HG03175 (cell line): ENCODE data around the gene NUDT1.

Experiments
- ATAC-seq: cut with Tn5 transposase; IDR thresholded peaks from one replicate; pipeline ENCODE4 v1.9.1; 2021; ENCODE audit warnings: mild to moderate bottlenecking, moderate library complexity; ENCODE audit not compliant: unreplicated experiment

Gene NUDT1

DNA sequence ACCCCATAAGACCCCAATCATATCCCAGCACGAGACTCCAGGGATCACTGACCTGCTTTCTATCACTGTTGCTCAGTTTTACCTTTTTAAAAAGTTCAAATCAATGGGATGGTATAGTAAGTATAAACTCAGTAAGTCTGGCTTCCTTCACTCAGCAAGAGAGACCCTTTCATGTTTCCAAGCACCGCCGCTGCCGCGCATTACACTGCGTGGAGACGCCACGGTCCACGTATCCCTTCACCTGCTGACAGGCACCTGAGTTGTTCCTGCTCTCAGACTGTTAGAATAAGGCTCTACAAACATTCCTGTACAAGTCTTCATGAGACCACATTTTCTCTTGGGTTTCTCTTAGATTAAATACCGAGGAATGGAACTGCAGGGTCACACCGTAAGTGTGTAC, 37.6 kb upstream of the NUDT1 start:
- ATAC-seq: no peak

DNA sequence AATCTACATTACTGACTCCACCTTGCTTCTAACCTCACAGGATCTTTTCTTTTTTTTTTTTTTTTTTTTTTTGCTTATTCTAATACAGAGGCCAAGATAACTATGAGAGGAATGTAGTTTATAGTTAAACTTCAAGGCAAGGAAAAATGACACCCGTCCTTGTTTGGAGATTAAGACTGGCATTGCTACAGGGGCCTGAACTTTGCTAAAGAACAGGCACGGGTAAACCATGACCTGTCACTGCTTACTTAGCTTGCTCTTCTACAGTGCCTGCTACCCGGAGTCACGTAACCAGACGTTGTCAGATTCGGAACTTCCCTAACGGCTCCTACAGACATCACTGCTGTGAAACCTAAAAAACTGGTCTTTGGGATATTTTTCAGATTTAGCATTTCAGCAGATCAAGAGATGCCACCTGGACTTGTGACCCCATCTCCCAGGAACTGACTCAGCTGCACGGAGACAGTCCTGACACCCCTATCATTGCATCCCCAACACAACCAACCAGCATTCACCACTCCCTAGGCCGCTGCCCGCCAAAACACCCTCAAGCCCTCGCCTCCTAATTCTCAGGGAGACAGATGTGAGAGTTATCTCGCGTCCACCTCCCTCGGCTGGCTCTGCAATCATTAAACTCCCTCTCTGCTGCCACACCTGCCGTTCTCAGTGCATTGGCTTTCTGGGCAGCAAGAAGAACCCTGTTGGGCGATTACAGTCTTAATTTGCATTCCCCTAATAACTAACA, 36.8 kb upstream of the NUDT1 start:
- ATAC-seq: no peak

GRCh38 chr7:2208712-2209111, 33.3 kb upstream of the NUDT1 start:
- ATAC-seq: no peak

DNA sequence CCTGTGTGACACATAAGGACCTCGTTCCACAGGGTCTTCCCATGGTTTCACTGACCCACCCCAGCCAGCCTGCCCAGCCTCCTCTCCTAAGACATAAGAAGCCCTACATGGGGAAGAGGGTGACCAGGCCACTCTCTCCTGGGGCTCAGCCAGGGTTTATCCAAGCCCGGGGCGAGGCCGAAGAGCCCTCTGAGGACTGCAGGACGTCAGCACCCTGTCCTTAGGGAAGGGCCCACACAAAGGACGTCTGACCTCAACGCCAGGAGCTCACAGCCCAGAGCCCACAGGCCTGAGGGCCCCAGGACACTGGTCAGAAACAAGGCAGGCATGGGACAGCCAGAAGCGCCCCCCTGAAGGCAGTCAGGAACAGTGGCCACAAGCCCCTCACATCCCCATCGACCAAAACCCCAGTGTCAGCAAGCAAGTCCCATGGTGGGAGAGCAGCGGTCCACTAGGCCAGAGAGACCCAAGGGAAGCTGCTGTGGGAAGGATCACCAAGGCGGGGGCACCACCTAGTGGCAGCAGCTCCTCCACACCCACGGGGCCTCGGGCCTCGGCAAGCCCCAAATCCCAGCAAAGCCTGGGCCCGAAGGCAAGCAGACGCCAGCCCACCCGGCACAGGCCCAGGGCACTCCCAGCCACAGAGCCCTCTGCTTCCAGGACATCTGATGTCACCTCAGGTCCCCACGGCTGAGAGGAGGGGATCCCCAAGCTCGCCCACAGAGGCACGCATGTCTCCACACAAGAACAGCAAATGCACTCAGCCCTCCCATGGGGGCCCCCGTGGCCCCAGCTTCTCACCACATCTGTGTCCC, 32.7 kb upstream of the NUDT1 start:
- ATAC-seq: no peak

DNA sequence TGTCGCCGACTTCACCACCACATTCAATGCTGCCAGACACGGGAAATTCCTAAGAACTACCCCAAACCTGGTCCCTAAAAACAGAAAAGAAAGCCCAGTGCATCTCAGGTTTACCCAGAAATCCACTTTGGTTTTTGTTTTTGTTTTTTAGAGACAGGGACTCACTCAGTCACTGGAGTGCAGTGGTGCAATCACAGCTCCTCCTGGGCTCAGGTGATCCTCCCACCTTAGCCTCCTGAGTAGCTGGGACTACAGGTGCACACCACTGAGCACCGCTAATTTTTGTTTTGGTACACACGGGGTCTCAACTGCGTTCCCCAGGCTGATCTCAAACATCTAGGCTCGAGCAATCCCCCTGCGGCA, 32.1 kb upstream of the NUDT1 start:
- ATAC-seq: no peak

- ATAC-seq: no peak
Measured at GRCh38 chr7:2210551-2211258, 31.3 kb upstream of the NUDT1 start.

GRCh38 chr7:2211259-2211880, 30.7 kb upstream of the NUDT1 start:
- ATAC-seq: no peak

GRCh38 chr7:2211926-2212325, 30.1 kb upstream of the NUDT1 start:
- ATAC-seq: no peak

DNA sequence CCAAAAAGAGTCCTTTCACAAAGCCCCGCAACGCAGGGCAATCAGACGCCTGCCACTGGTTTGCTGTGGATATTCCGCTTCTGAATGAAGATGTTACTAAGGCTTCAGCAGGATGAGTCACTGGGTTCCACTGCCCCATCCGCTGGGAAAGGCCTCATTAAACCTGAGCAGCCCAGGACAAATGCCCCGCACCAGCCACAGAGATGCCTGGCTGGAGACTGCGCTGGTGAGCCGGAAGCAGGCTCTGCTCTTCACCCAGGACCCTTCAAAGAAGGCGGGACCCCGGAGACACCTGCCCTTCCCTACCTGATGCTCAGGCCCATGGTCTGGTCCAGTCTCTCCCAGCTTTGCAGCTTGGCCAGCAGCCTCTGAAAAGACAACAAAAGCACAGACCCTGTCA, 29.1 kb upstream of the NUDT1 start:
- ATAC-seq: no peak

DNA sequence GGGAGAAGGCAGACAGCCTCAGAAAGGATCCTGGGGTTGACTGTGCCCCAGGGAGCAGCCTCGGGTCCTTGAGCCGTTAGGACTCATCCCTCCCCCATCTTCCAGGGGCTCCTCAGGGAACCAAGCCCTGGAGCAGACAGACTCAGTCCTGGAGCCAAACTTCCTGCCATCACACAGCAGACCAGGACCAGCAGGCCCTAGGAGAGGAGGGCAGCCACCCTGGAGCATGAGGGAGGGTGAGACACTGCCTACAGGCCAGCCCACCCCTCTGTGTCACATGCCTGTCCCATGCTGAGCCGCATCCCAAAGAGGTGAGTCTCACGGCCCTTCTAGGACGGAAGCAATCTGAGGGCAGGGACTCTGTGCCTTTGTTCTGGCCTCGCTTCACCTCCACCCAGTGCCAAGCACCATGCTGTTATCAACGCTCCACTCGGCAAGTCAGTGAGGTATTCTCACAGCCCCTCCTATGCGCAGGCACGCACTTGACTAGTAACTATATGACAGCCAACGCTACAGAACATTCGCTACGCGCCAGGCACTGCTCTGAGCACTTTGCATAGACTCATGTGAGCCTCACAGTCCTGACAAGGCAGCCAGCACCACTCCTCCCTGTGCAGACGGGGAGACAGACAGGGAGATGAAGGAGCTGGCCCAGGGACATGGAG, 28.3 kb upstream of the NUDT1 start:
- no peak for ATAC-seq

DNA sequence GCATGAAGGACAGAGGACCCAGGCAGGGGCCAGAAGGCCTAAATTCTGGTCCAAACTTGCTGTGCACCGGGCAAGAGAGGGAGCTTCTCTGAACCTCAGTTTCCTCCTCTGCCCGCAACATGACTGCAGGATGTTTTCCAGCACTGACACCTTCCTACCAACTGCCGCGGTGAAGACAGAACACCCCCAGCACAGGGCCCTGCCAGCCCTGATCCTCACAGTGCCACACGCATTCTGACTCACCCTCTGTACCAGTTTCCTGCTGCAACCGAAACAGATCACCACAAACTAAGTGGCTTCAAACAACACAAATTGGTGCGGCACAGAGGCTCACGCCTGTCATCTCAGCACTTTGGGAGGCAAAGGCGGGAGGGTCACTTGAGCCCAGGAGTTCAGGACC, 27.4 kb upstream of the NUDT1 start:
- no peak for ATAC-seq

- no peak for ATAC-seq
Measured at GRCh38 chr7:2215851-2216250, 26.2 kb upstream of the NUDT1 start.

DNA sequence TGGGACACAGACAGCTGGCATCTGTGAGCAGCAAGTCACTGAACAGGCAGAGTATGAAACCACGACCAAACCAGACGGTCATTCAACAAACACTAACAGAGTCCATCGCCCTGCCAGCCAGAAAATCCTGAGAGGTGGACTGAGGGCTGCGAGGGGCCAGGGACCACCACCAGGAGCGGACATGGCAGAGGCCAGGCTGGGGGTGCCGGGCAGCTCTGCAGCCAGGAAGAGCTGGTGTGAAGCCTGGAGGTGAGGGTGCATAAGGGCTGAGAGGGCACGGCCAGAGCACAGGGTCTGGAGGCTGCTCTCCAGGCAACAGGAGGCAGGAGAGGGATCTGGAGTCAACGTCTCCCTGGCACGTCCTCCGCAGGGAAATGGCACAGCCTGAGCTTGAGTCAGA, 24.8 kb upstream of the NUDT1 start:
- ATAC-seq: no peak

- ATAC-seq: no peak
Measured at GRCh38 chr7:2217716-2218443, 24.1 kb upstream of the NUDT1 start.

GRCh38 chr7:2218444-2218785, 23.6 kb upstream of the NUDT1 start:
- ATAC-seq: no peak

- no peak for ATAC-seq
Measured at GRCh38 chr7:2219136-2219535, 22.9 kb upstream of the NUDT1 start.

DNA sequence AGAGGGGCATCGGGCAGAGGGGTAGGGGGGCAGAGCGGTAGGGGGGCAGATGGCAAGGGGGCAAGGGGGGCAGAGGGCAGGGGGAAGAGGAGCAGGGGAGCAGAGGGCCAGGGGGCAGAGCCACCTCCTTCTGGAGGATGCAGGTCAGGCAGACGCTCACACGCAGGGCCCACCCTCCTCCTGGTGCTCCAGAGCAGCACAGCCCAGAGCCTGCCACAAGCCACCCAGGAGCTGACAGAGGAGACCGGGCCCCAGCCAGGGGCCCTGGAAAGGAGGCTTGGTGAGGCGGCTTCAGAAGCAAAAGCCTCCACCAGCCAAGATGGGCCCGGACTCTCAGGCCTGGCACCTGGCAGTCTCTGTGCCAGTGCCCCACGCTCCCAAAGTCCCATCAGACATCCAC, 22.4 kb upstream of the NUDT1 start:
- no peak for ATAC-seq

GRCh38 chr7:2220030-2220429, 22.0 kb upstream of the NUDT1 start:
- ATAC-seq: no peak

- ATAC-seq: no peak
Measured at GRCh38 chr7:2220506-2220905, 21.5 kb upstream of the NUDT1 start.

GRCh38 chr7:2220954-2221353, 21.1 kb upstream of the NUDT1 start:
- no peak for ATAC-seq
